ENCODE results near the gene GFAP.

GFAP gene

DNA sequence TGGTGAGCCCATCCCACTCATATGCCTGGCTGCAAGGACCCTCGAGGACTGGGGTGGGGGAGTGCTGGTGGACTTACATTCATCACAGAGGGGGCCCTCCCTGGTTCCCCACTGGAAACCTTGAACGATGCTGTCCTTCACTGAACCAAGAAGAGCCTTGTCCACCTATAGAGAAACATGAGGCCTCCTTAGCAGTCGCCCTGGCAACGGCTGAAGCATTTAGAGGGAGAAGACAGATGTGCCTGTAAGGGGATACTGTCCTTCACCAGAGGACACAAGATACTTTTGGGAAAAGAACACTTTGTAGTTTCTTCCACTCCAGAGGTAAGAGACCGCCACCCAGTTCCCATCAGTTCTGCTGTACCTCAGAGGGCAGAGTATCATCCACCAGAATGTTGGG is 61.1 kb downstream of the GFAP start:
- no peak for DNase-seq
